Muscle layer of colon (tissue), 2 donors: ENCODE results near the gene MAGI1.

Source experiments
- H3K27ac ChIP-seq: one replicate; pipeline ENCODE4 v1.7.0; 2013; ENCODE audit warnings: low read depth, mild to moderate bottlenecking, low read length, moderate library complexity
- H3K27me3 ChIP-seq, 2 donors: one replicate each; pipeline ENCODE4 v1.7.0; 2013; ENCODE audit warnings: low read length in 2 of 2, mild to moderate bottlenecking in 2 of 2; ENCODE audit not compliant: insufficient read depth in 2 of 2, control insufficient read depth in 1 of 2
- H3K36me3 ChIP-seq: one replicate; pipeline ENCODE4 v1.7.0; 2013; ENCODE audit warnings: mild to moderate bottlenecking, low read length; ENCODE audit not compliant: insufficient read depth
- H3K4me1 ChIP-seq: one replicate; pipeline ENCODE4 v1.7.0; 2013; ENCODE audit warnings: mild to moderate bottlenecking, low read length; ENCODE audit not compliant: insufficient read depth
- H3K4me3 ChIP-seq, 2 donors: one replicate each; pipeline ENCODE4 v1.7.0; 2013; ENCODE audit warnings: low read length in 2 of 2, low read depth in 1 of 2, mild to moderate bottlenecking in 1 of 2, moderate library complexity in 1 of 2
- H3K9ac ChIP-seq: one replicate; pipeline ENCODE4 v1.7.0; 2013; ENCODE audit warnings: low read length
- H3K9me3 ChIP-seq: one replicate; pipeline ENCODE4 v1.7.0; 2013; ENCODE audit warnings: mild to moderate bottlenecking, low read length
- donor health status: abdominal sarcoma.
- donor health status: Adenocarcinoma of cecum.

Gene MAGI1

DNA sequence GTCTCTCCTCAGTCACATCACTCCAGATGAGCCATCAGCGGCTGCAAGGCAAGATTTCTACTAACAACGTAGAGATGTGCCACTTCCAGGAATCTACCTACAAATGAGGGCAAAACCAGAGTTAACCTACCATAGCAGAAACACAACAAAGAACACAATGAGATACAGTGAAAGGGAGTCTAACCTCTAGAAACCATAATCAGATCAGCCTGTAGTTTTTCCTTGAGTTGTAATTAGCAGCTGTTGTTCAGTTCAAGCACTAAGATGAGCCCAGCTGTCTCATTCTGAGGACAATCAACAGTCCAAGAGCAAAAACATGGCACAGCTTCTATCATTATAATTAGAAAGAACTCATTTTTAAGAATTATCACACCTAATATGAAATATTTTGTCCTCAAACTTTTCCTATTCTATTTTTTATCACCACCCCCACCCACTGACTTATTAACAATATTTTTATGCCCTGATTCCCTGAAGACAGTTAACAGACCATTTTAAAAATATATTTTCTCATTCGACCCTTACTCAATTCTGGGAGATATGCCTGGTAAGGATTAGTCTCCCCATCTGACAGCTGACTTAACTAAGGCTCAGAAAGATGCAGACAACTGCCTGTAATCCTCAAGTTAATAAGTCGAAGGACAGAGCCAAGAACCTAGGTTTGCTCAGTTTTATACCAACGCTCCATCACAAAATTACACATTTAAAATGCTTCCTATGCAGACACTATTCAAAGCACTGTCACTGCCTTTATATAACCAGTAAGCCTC, 50.1 kb downstream of the MAGI1 start:
- Histone ChIP-seq H3K36me3 (no peaks in the 10 kb centered on the region), H3K4me3 (no peak overlapping the region), H3K27ac (no peak overlapping the region), H3K9me3 (no peaks in the 10 kb centered on the region), H3K4me1 (no peaks in the 10 kb centered on the region), H3K27me3 (no peaks in the 10 kb centered on the region), H3K9ac (no peak overlapping the region)

DNA sequence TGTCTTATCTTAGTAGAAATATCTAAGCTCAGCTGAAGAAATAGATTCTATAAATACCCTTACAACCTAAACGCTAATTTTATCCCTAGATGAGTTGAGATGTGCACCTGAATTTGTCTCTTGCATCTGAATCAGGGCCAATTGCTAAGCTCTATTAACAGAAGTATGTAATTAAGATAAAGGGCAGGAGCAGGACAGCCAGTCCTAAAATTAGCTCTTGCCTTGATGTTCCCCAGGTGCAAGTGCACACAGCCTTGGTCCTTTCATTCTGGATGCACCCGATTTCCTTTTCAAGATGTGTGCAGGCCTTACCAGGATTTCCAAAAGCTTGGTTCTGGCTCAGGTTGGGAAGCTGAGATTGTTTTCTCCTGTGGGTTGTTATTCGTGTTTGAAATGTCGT, 52.4 kb downstream of the MAGI1 start:
- Histone ChIP-seq H3K4me3 (no peak overlapping the region), H3K27ac (no peak overlapping the region), H3K4me1 (no peaks in the 10 kb centered on the region), H3K9ac (no peak overlapping the region), H3K27me3 (no peaks in the 10 kb centered on the region), H3K9me3 (no peaks in the 10 kb centered on the region), H3K36me3 (no peaks in the 10 kb centered on the region)

DNA sequence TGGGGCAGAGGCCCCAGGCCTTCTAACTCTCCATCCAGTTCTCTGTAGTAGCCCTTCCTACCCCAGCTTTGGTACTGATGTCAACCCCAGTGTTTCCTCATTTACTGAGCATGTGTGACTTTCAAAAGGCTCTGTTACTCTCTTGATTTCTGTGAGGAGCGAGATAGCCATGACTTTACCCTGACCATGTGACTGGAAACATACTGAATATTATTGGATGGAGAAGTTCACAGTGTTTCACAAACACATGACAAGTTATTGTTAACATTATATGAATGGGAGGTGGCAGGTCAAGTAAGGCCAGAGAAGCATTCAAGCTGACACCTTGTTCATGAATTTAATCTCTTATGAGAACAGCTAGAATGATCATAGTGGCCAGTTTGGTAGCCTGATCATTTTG, 53.7 kb downstream of the MAGI1 start:
- no peaks in the 10 kb centered on the region for H3K27me3 ChIP-seq
- H3K4me3 ChIP-seq, result no peak overlapping the region
- no peak overlapping the region for H3K9ac ChIP-seq
- no peak overlapping the region for H3K27ac ChIP-seq
- H3K9me3 ChIP-seq, result no peaks in the 10 kb centered on the region
- no peaks in the 10 kb centered on the region for H3K36me3 ChIP-seq
- no peaks in the 10 kb centered on the region for H3K4me1 ChIP-seq

DNA sequence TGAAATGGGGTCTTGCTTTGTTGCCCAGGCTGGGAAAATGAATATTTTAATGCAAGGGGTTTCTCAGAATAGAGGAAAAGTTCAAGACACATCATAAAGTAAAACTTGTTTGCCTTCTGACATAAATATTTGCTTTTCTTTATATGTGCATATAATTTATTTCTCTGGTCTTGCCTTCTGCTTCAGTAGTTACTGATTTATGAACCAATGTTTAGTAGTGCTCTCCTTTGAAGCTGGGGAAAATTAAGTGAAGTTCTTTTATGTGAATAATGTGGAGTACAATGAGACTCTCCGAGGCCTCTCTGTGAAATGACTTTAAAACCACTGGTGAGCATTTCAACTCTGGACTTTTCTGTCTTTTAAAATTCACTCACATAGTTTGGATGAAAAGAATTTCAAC, 55.6 kb downstream of the MAGI1 start:
- Histone ChIP-seq H3K27ac (no peak overlapping the region), H3K9ac (no peak overlapping the region), H3K27me3 (no peaks in the 10 kb centered on the region), H3K9me3 (no peaks in the 10 kb centered on the region), H3K36me3 (no peaks in the 10 kb centered on the region), H3K4me1 (no peaks in the 10 kb centered on the region), H3K4me3 (no peak overlapping the region)

DNA sequence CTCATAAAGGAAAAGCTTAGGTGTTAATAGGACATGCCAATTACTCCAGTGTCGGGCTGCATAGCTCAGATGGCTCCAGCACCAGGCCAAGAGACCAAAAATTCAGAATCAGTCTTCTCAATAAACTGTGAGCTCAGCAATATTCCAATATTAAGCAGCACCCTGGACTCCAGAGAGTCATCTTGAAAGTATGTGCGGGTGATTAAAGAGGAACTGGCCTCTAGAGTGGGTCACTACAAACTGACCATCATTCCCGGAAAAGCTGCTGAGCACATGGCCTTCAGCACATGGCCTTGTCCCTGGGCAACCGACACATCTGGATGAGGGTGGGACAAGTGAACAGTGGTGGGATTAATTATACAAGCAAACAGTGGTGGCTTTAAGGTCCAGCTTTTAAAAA, 59.0 kb downstream of the MAGI1 start:
- H3K36me3 ChIP-seq, result no peaks in the 10 kb centered on the region
- no peaks in the 10 kb centered on the region for H3K27me3 ChIP-seq
- H3K4me1 ChIP-seq, result no peaks in the 10 kb centered on the region
- H3K4me3 ChIP-seq, result no peak overlapping the region
- no peak overlapping the region for H3K9ac ChIP-seq
- no peaks in the 10 kb centered on the region for H3K9me3 ChIP-seq
- no peak overlapping the region for H3K27ac ChIP-seq

DNA sequence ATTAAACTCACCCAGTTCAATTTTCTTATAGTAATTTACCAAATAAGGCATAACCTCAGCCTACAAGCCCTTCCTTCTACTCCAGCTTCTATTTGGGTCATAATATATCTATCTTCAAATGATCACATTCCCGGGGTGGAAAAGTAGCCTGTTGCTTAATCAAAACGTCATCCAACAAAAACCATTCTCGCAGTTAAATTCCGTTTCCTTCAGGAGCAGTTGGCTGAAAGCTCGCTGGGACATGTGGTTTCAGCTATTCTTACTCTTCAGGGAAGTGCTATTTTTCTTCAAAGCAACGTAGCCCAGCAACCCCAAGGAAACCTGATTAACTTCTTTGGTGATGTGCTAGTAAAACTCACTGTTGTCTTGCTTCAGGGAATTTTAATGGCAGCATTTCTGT, 59.6 kb downstream of the MAGI1 start:
- Histone ChIP-seq H3K36me3 (no peaks in the 10 kb centered on the region), H3K4me3 (no peak overlapping the region), H3K4me1 (no peaks in the 10 kb centered on the region), H3K27ac (no peak overlapping the region), H3K9ac (no peak overlapping the region), H3K27me3 (no peaks in the 10 kb centered on the region), H3K9me3 (no peaks in the 10 kb centered on the region)

DNA sequence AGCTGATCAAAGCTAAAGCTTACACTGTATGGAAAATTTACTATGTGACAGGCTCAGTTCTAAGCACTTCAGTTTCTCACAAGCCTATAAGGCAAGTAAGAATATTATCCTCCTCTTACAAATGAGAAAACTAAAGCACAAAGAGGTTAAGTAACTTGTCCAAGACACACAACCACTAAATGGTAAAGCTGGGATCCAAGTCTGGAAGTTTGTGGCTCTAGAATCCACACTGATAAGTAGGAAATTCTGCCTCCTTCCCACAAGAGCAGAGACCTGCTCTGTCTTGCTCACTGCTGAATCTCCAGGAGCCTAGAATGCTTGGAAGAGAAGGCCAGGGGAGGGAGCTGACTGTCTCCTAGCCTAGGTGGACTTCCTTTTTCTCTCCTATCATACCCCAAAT, 60.6 kb downstream of the MAGI1 start:
- Histone ChIP-seq H3K9ac (no peak overlapping the region), H3K27me3 (no peaks in the 10 kb centered on the region), H3K4me1 (no peaks in the 10 kb centered on the region), H3K36me3 (no peaks in the 10 kb centered on the region), H3K27ac (no peak overlapping the region), H3K4me3 (no peak overlapping the region), H3K9me3 (no peaks in the 10 kb centered on the region)

DNA sequence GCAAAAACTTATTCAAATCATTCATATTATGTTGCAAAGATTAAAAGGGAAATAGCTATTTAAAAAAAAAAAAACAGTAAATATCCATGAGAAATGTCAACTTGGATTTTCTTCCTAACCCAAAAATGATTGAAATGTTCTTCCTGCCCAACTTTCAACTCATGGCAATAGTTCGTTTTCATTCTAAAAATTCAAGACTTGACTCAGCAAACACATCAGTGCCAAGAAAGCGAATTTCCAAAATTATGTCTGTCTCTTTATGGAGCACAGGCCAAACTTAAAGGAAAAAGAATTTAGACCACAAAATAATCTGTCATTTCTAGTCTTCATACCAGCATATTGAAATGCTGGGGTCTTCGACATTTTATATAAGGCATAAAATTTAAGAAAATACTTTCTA, 63.7 kb downstream of the MAGI1 start:
- H3K27ac ChIP-seq, result no peak overlapping the region
- no peak overlapping the region for H3K4me3 ChIP-seq
- no peaks in the 10 kb centered on the region for H3K9me3 ChIP-seq
- H3K9ac ChIP-seq, result no peak overlapping the region
- H3K4me1 ChIP-seq, result no peaks in the 10 kb centered on the region
- H3K36me3 ChIP-seq, result no peaks in the 10 kb centered on the region
- H3K27me3 ChIP-seq, result no peaks in the 10 kb centered on the region

DNA sequence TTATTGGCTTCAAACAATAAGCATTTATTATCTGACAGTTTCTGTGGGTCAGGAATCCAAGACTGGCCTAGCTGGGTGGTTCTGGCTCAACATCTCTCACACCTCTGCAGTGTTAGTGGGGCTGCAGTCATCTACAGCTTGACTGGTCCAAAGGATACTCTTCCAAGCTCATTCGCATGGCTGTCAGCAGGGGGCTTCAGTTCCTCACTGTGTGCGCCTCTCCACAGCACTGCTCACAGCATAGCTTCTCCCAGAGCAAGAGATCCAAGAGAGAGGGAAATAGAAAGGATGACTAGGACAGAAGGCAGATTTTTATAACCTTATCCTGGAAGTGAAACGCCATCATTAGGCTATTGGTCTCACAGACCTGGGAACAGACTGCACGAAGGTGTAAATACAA, 64.2 kb downstream of the MAGI1 start:
- Histone ChIP-seq H3K4me1 (no peaks in the 10 kb centered on the region), H3K9me3 (no peaks in the 10 kb centered on the region), H3K27me3 (no peaks in the 10 kb centered on the region), H3K4me3 (no peak overlapping the region), H3K27ac (no peak overlapping the region), H3K9ac (no peak overlapping the region), H3K36me3 (no peaks in the 10 kb centered on the region)

DNA sequence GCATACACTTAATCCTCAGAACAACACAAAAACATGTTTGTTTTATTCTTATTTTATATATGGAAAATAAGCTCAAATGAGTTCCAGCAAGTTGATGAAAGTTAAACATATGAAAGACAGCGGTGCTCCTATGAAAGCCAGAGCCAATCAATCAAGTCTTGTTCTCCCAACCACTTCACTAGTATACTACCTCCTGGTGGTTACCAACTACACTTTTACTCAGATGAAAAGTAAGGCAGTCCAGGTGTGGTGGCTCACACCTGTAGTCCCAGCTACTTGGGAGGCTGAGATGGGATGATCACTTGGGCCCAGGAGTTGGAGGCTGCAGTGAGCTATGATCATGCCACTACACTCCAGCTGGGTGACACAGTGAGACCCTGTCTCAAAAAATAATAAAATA, 66.0 kb downstream of the MAGI1 start:
- Histone ChIP-seq H3K4me3 (no peak overlapping the region), H3K9me3 (no peaks in the 10 kb centered on the region), H3K27ac (no peak overlapping the region), H3K27me3 (no peaks in the 10 kb centered on the region), H3K9ac (no peak overlapping the region), H3K4me1 (no peaks in the 10 kb centered on the region), H3K36me3 (no peaks in the 10 kb centered on the region)

DNA sequence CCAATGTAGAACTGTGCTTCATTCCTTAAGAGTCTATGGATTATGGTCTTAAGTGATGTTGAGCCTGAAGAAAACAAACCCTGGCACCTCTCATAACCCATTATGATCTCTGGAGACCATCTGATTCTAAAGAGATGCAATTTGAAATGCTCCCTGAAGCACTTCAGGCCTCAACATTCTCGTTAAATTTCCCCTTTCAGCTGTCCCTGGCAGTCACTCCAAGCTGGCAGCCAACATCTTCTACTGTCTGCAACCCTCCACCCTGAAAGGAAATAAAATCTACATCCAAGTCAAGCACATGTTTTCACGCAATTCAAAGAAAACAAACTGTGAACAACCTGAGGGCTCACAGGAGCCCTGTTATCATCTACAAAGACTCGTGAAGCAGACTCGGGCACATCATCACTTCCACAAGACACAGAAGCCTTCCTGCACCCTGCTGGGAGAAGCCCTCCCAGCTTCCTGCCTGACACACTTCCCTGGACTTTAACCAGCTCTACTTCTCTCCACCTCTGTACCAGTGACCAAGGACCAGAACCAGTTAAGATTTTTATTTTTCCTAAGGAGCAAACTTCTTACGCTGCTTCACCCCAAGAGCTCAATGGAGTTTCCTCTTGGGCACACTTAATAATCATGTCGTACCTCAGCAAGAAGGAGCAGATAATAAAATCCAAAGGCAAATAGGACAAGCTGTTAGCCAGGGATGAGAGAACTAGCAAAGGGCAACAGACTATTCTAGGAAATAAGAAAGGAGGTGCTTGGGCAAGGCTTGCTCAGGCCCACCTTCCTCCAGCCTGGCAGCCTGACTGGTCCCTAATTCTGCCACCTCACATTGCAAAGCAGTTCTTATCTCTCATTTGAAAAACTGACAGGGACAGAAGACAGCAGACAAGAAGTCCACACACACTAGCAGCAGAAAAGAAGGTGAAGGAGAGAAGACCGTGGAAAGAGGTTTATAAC, 67.1 kb downstream of the MAGI1 start:
- Histone ChIP-seq H3K4me3 (no peak overlapping the region), H3K27me3 (no peaks in the 10 kb centered on the region), H3K36me3 (no peaks in the 10 kb centered on the region), H3K4me1 (no peaks in the 10 kb centered on the region), H3K9ac (no peak overlapping the region), H3K27ac (no peak overlapping the region), H3K9me3 (no peaks in the 10 kb centered on the region)
